WTC11 (cell line): ENCODE results near the gene EEIG2.

Experiments
- ATF2 ChIP-seq: sonication (generic); formaldehyde crosslinking; IDR thresholded peaks from 2 replicates; pipeline ENCODE4 v1.8.1; 2022; ENCODE audit warnings: low read depth, missing genetic modification reagents, borderline replicate concordance
- CTCF ChIP-seq: fragments of 200-600 bp; IDR thresholded peaks from 2 replicates; pipeline ENCODE4 v1.8.0; 2022; ENCODE audit warnings: antibody characterized with exemption
- E2F1 ChIP-seq: sonication (generic); formaldehyde crosslinking; IDR thresholded peaks from 2 replicates; pipeline ENCODE4 v1.8.0; 2022; ENCODE audit warnings: mild to moderate bottlenecking, missing genetic modification reagents
- ELF4 ChIP-seq: sonication (generic); formaldehyde crosslinking; IDR thresholded peaks from 2 replicates; pipeline ENCODE4 v1.8.1; 2022; ENCODE audit warnings: low read depth, mild to moderate bottlenecking, moderate library complexity, missing genetic modification reagents
- FOXP1 ChIP-seq: sonication (generic); formaldehyde crosslinking; IDR thresholded peaks from 2 replicates; pipeline ENCODE4 v1.8.0; 2022; ENCODE audit warnings: missing genetic modification reagents, mild to moderate bottlenecking, moderate library complexity, borderline replicate concordance
- HMGXB4 ChIP-seq: sonication (generic); formaldehyde crosslinking; IDR thresholded peaks from 2 replicates; pipeline ENCODE4 v1.8.1; 2023; ENCODE audit warnings: mild to moderate bottlenecking, moderate library complexity, missing genetic modification reagents
- MAX ChIP-seq: sonication (generic); formaldehyde crosslinking; IDR thresholded peaks from 2 replicates; pipeline ENCODE4 v1.8.0; 2022; ENCODE audit warnings: mild to moderate bottlenecking, missing genetic modification reagents
- NR3C1 ChIP-seq: sonication (generic); formaldehyde crosslinking; conservative IDR thresholded peaks from 2 replicates; pipeline ENCODE4 v1.8.1; 2023; ENCODE audit warnings: low read depth, mild to moderate bottlenecking, missing genetic modification reagents
- STAT6 ChIP-seq: sonication (generic); formaldehyde crosslinking; conservative IDR thresholded peaks from 2 replicates; pipeline ENCODE4 v1.8.1; 2023; ENCODE audit warnings: mild to moderate bottlenecking, low read depth, missing genetic modification reagents, moderate library complexity
- ZNF219 ChIP-seq: sonication (generic); formaldehyde crosslinking; IDR thresholded peaks from 2 replicates; pipeline ENCODE4 v1.8.0; 2023; ENCODE audit warnings: missing genetic modification reagents, mild to moderate bottlenecking, borderline replicate concordance
- ZNF281 ChIP-seq: sonication (generic); formaldehyde crosslinking; IDR thresholded peaks from 2 replicates; pipeline ENCODE4 v1.8.0; 2023; ENCODE audit warnings: mild to moderate bottlenecking, missing genetic modification reagents
- ZNF423 ChIP-seq: fragments of 250-450 bp; sonication (Bioruptor Pico); IDR thresholded peaks from 2 replicates; pipeline ENCODE4 v2.1.2; 2022; ENCODE audit warnings: mild to moderate bottlenecking, moderate library complexity

- TF ChIP-seq FOXP1 (CRISPR knock-in tag) (no peak), CTCF (no peak), ELF4 (CRISPR knock-in tag) (no peak), ZNF219 (CRISPR knock-in tag) (no peak), E2F1 (no peak), ZNF281 (no peak), ATF2 (CRISPR knock-in tag) (no peak), MAX (CRISPR knock-in tag) (no peak), STAT6 (CRISPR knock-in tag) (no peak), ZNF423 (CRISPR knock-in tag) (no peak), NR3C1 (no peak), HMGXB4 (CRISPR knock-in tag) (no peak)
Measured at GRCh38 chr1:108570128-108570527, 10.2 kb downstream of the EEIG2 start.
